Psoas muscle (tissue), 8 donors: Measurements from ENCODE around the gene RBP5. TPM values are rescaled to one million over a fixed set of nuclear protein-coding genes. Genes with fewer than 3 reads are reported as not detected.

Experiments
- ATAC-seq, 4 donors: fragments of 200-7000 bp; cut with Tn5 transposase; one replicate each; pipeline ENCODE4 v1.9.1; 2020; ENCODE audit warnings: moderate library complexity in 3 of 4, mild to moderate bottlenecking in 2 of 4
- DNase-seq, 2 donors: peaks; one replicate each; pipeline ENCODE4 v3.0.0-alpha.2; 2020
- H3K27ac ChIP-seq: fragments of 200-600 bp; one replicate; pipeline ENCODE4 v1.8.0; 2022
- H3K27me3 ChIP-seq, 3 donors: fragments of 200-600 bp in 1 of 3; one replicate each; pipeline versions ENCODE4 v1.6.1 to v1.8.0; 2013 to 2022; ENCODE audit warnings: low read length in 2 of 3, mild to moderate bottlenecking in 2 of 3, moderate library complexity in 1 of 3; ENCODE audit not compliant: insufficient read depth in 3 of 3
- H3K36me3 ChIP-seq, 2 donors: fragments of 200-600 bp in 1 of 2; one replicate each; pipeline versions ENCODE4 v1.6.1 to v1.8.0; 2013 to 2022; ENCODE audit warnings: low read depth in 1 of 2, mild to moderate bottlenecking in 1 of 2, moderate library complexity in 1 of 2; ENCODE audit not compliant: insufficient read depth in 1 of 2
- H3K4me1 ChIP-seq: fragments of 200-600 bp; one replicate; pipeline ENCODE4 v1.8.0; 2022
- H3K4me3 ChIP-seq: fragments of 200-600 bp; one replicate; pipeline ENCODE4 v1.8.0; 2022; ENCODE audit warnings: mild to moderate bottlenecking
- H3K9me3 ChIP-seq: fragments of 200-600 bp; one replicate; pipeline ENCODE4 v1.8.0; 2022
- WGBS, 3 donors: extraction: QIAGEN DNeasy Blood & Tissue Kit; methylation state at CpG; one replicate each; pipeline versions ENCODE4 v1.1.6 to v1.1.7; 2013; 5-methylcytosine and 5-hydroxymethylcytosine counted together
- intact Hi-C, 2 donors: fragments of 100-400 bp; cut with DNase I; formaldehyde crosslinking; loops; one replicate each; pipeline versions ENCODE4 v1.11.0 to v1.14.2; 2022
- polyA plus RNA-seq, 3 donors: library from polyadenylated mRNA; stranded (reverse); fragments of 200-250 nt; gene quantifications; one replicate each; pipeline ENCODE4 v1.2.3, GENCODE V29; 2013
- total RNA-seq, 4 donors: library from RNA; stranded (reverse); fragmentation: NEBNext Ultra II Directional in 2 of 4; extraction: Animal tissue kit (Norgen Biotek cat#: 25700) in 2 of 4; gene quantifications; one replicate each; pipeline versions ENCODE4 v1.2.1 to v1.2.4, GENCODE V29; 2021 to 2023
- TF ChIP-seq, protein P1 (sequence below): fragments of 200-600 bp; IDR thresholded peaks from one replicate; pipeline ENCODE4 v1.8.0; 2022; ENCODE audit warnings: antibody characterized with exemption
- donor health status: healthy with polysubstance abuse.
- donor health status: DM: no; HTN: no; CAD: no; lungs with moderate emphysema.
- donor health status: Bipolar disorder and iron deficiency.
- donor health status: healthy.
- donor health status: DM: yes; HTN: yes; CAD: no.
- donor health status: DM: no; HTN: no; CAD: no.
- donor health status: DM: no; HTN: no; CAD: no.
- donor health status: DM: yes; HTN: yes; CAD: no.

RBP5 gene
- total and polyA plus RNA-seq, 7 donors: 0.18 to 1.4 (median 0.61) TPM; not detected in 2

DNA sequence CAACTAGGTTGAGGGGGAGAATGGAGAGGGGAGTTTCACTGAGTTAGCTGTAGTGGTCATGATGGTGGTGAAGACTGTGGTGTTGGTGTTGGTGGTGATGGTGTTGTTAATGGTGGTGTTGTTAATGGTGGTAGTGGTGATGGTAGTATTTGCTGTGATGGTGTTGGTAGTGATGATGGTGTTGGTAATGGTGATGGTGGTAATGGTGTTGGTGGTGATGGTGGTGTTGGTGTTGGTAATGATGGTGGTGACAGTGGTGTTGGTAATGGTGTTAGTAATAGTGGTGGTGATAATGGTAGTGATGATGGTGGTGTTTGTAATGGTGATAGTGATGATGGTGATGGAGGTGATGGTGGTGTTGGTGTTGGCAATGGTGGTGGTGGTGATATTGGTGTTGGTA, 45.6 kb downstream of the RBP5 start:
- Histone ChIP-seq H3K36me3 (peaks cover 0 to 24% of the 10 kb centered on the region in 2 donors), H3K4me3 (no peak overlapping the region), H3K27ac (no peak overlapping the region), H3K4me1 (no peaks in the 10 kb centered on the region), H3K9me3 (no peaks in the 10 kb centered on the region), H3K27me3 (no peaks in the 10 kb centered on the region)
- DNase-seq: no peak
- intact Hi-C loops: no loop called here
- TF ChIP-seq, protein P1, sequence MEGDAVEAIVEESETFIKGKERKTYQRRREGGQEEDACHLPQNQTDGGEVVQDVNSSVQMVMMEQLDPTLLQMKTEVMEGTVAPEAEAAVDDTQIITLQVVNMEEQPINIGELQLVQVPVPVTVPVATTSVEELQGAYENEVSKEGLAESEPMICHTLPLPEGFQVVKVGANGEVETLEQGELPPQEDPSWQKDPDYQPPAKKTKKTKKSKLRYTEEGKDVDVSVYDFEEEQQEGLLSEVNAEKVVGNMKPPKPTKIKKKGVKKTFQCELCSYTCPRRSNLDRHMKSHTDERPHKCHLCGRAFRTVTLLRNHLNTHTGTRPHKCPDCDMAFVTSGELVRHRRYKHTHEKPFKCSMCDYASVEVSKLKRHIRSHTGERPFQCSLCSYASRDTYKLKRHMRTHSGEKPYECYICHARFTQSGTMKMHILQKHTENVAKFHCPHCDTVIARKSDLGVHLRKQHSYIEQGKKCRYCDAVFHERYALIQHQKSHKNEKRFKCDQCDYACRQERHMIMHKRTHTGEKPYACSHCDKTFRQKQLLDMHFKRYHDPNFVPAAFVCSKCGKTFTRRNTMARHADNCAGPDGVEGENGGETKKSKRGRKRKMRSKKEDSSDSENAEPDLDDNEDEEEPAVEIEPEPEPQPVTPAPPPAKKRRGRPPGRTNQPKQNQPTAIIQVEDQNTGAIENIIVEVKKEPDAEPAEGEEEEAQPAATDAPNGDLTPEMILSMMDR: no peak
- ATAC-seq: no peak

DNA sequence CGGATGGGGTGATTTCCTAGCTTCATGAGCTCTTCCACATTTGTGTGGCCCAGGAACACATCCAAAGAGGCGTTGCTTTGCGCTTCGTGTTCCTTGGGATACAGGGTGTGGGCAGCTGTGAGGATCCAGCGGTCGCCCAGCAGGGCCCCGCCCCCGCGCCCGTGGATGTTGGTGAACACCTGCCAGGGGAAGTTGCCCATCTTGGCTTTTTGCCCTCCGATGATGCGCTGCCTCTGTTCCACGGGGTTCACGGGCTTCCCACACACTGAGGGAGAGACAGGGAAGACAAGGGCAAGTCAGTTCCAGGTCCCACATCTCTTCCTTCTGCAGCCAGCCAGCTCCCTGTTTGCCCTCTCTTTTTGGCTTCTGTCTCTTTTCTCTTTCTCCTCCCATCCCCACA, 47.7 kb downstream of the RBP5 start:
- Histone ChIP-seq H3K4me3 (no peak overlapping the region), H3K27ac (no peak overlapping the region), H3K27me3 (no peaks in the 10 kb centered on the region), H3K9me3 (no peaks in the 10 kb centered on the region), H3K4me1 (no peaks in the 10 kb centered on the region), H3K36me3 (peaks cover 0 to 16% of the 10 kb centered on the region in 2 donors)
- ATAC-seq: peak in 1 of 4 donors; percentile 9
- DNase-seq: no peak
- 60 to 66% (median 62%) methylated on average over 14 of the region's 14 CpGs for WGBS, 3 donors
- TF ChIP-seq, protein P1: no peak
- intact Hi-C loops: no loop called here

DNA sequence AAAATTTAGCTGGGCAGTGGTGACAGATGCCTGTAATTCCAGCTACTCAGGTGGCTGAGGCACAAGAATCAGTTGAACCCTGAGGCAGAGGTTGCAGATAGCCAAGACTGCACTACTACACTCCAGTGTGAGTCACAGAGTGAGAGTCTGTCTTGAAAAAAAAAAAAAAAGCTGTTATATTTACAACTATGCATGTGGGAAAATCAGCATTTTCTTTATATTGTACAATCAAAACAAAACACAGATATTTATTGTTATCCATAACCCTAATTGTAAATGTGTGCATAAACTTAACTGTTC, 48.9 kb downstream of the RBP5 start:
- peaks cover 0 to 16% of the 10 kb centered on the region in 2 donors for H3K36me3 ChIP-seq
- no peak overlapping the region for H3K27ac ChIP-seq
- TF ChIP-seq, protein P1: no peak
- H3K4me3 ChIP-seq: no peak overlapping the region
- no peaks in the 10 kb centered on the region for H3K4me1 ChIP-seq
- H3K9me3 ChIP-seq: no peaks in the 10 kb centered on the region
- intact Hi-C loops: no loop called here
- no peak for DNase-seq
- ATAC-seq: peak in 2 of 4 donors; percentile 50 to 69
- H3K27me3 ChIP-seq: no peaks in the 10 kb centered on the region

DNA sequence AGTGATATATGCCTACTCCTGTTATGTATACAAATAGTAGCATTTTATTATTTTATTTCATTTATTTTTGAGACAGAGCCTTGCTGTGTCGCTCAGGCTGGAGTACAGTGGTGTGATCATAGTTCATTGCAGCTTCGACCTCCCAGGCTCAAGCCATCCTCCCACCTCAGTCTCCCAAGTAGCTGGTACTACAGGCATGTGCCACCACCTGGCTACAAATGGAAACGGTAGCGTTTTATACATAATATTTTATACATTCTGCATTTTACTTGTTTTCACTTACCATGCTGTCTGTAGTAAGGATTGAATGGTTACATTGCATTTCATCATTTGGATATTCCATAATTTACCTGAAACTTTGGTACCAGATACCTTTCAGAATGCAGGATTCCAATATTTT, 50.5 kb downstream of the RBP5 start:
- intact Hi-C loops: no loop called here
- DNase-seq: no peak
- H3K36me3 ChIP-seq: peaks cover 0 to 15% of the 10 kb centered on the region in 2 donors
- no peaks in the 10 kb centered on the region for H3K4me1 ChIP-seq
- no peak for ATAC-seq
- no peaks in the 10 kb centered on the region for H3K9me3 ChIP-seq
- H3K4me3 ChIP-seq: no peak overlapping the region
- WGBS, 3 donors: 66 to 74% (median 67%) methylated on average over 4 of the region's 4 CpGs
- no peaks in the 10 kb centered on the region for H3K27me3 ChIP-seq
- TF ChIP-seq, protein P1: no peak
- no peak overlapping the region for H3K27ac ChIP-seq

DNA sequence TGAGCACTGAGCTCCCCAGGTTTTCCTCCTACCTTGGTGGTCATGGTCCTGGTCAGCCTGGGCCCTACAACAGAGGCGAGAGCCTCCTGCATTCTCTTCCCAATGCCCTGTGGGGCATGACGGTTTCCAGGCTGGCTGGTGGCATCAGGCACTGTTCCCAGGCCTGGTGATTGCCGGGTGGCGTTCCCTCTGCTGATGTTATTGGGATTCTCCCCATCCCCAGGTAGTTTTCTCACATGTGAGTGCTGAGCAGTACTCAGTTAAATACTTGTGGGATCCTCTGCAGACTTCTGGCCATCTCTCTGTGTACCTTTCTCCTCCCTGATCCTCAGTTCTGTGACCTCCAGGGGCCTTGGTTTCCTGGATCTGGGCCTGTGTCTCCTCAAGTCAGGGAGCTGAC, 52.2 kb downstream of the RBP5 start:
- no peak for ATAC-seq
- 92 to 95% (median 93%) methylated on average over 4 of the region's 4 CpGs for WGBS, 3 donors
- no peak for DNase-seq
- Histone ChIP-seq H3K4me1 (no peaks in the 10 kb centered on the region), H3K27me3 (no peaks in the 10 kb centered on the region), H3K9me3 (no peaks in the 10 kb centered on the region), H3K4me3 (no peak overlapping the region), H3K36me3 (peaks cover 0 to 1% of the 10 kb centered on the region in 2 donors), H3K27ac (no peak overlapping the region)
- TF ChIP-seq, protein P1: no peak
- intact Hi-C loops: no loop called here
